Measurements from ENCODE around the gene SLC6A19. TPM values are rescaled to one million over a fixed set of nuclear protein-coding genes. Genes with fewer than 3 reads are reported as not detected.

Gene SLC6A19
- total RNA-seq, 4 donors from 2014 or later, result 2.5 to 106 (median 69.5) TPM; not detected in 1

DNA sequence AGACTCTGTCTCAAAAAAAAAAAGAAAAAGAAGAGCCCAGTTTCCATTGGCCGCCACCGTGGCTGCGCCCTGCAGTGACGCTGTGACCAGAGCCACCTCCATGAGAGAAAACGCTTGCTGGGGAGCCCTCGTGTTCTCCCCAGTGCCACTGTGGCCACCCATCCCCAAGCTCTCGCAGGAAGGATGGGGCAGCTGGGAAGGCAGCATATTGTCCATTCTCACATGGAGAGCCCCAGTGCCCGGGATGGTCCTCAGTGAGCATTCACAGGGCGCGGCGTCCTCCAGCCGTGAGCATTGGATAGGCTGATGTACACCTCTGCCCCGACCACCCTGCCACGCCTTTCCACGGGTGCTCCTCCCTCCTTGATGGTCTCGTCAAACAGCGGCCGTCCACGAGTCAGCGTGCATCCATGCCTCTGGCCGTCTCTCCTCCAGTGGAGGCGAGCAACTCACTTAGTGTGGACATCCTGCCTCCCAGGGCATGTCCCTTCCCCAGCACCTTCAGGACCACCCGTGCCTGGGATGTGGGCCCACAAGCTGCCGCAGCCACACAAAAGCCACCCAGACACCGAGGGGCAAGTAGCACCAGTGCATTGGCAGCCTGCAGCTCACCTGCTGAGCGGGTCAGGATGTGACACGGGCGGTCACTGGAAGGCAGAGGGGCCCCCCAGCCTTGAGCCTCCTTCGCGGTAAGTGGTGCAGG, 23.4 kb upstream of the SLC6A19 start:
- Histone ChIP-seq H3K4me1 (peaks cover 0 to 22% (median 15%) of the 10 kb centered on the region in 4 donors), H3K9me3 (no peaks in the 10 kb centered on the region), H3K4me3 (no peak overlapping the region), H3K27me3 (peaks cover 4% of the 10 kb centered on the region), H3K36me3 (no peaks in the 10 kb centered on the region), H3K27ac (no peak overlapping the region)
- in situ Hi-C loops (cut with MboI; ENCODE audit: low pct_ligation_motif_present in 1 of 4, low pct_unique_long_range_greater_than_20kb in 1 of 4, low sequenced_read_pairs in 3 of 4) (loop anchor here in 3 of 4 donors (10.0 to 25.0 kb wide), 2 partner anchors 459 to 467 kb away; no protein-coding TSS in a partner anchor), intact Hi-C loops (cut with DNase I; ENCODE audit: low total_unique reads) (no loop called here)
- WGBS, 2 donors (ENCODE audit: low coverage in 1 of 2), result 89% methylated on average over 27 of the region's 30 CpGs; no CpG with 5 or more reads in 1 of the 2 donors
- TF ChIP-seq POLR2A (IDR thresholded peaks at IDR 0.05) (no peak), POLR2AphosphoS5 (IDR thresholded peaks at IDR 0.05) (no peak), EP300 (IDR thresholded peaks at IDR 0.05; ENCODE audit: low read depth) (no peak), CTCF (IDR thresholded peaks at IDR 0.05) (no peak)
- DNase-seq, result no peak

- H3K4me3 ChIP-seq, result no peak overlapping the region
- intact Hi-C loops (cut with DNase I; ENCODE audit: low total_unique reads), result no loop called here
Measured at GRCh38 chr5:1178529-1179382, 22.6 kb upstream of the SLC6A19 start.

DNA sequence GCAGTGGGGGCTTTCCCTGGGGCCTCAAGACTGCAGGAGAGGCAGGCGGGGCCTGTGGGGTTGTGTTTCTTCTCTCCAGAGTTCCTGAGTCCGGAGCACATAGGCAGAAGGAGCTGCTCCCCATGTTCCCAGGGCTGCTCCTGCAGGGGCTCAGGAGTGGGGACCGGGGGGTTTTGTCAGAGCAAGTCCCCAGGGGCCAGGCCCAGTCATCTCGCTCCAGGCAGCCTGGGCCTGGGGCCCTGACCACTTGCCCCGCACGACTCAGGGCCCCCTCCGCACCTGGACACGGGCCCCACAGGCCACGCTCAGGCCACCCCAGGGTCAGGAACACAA, 22.0 kb upstream of the SLC6A19 start:
- Histone ChIP-seq H3K4me3 (no peak overlapping the region), H3K27me3 (no peaks in the 10 kb centered on the region), H3K36me3 (no peaks in the 10 kb centered on the region), H3K9me3 (no peaks in the 10 kb centered on the region), H3K27ac (no peak overlapping the region), H3K4me1 (peaks cover 0 to 29% (median 24%) of the 10 kb centered on the region in 4 donors)
- in situ Hi-C loops (cut with MboI; ENCODE audit: low pct_ligation_motif_present in 1 of 4, low pct_unique_long_range_greater_than_20kb in 1 of 4, low sequenced_read_pairs in 3 of 4), result loop anchor here in 3 of 4 donors (10.0 to 25.0 kb wide), 2 partner anchors 458 to 465 kb away; no protein-coding TSS in a partner anchor
- TF ChIP-seq POLR2AphosphoS5 (IDR thresholded peaks at IDR 0.05) (no peak), EP300 (IDR thresholded peaks at IDR 0.05; ENCODE audit: low read depth) (no peak), CTCF (IDR thresholded peaks at IDR 0.05) (no peak), POLR2A (IDR thresholded peaks at IDR 0.05) (no peak)
- no peak for DNase-seq
- intact Hi-C loops (cut with DNase I; ENCODE audit: low total_unique reads), result no loop called here
- 90% methylated on average over 2 of the region's 9 CpGs; no CpG with 5 or more reads in 1 of the 2 donors for WGBS, 2 donors (ENCODE audit: low coverage in 1 of 2)

More at GRCh38 chr5:1178529-1179382, 22.6 kb upstream of the SLC6A19 start:
- DNase-seq, result no peak
- TF ChIP-seq EP300 (IDR thresholded peaks at IDR 0.05; ENCODE audit: low read depth) (no peak), POLR2A (IDR thresholded peaks at IDR 0.05) (no peak), CTCF (IDR thresholded peaks at IDR 0.05) (no peak), POLR2AphosphoS5 (IDR thresholded peaks at IDR 0.05) (no peak)
- H3K4me1 ChIP-seq, result peaks cover 0 to 28% (median 23%) of the 10 kb centered on the region in 4 donors
- H3K9me3 ChIP-seq, result no peaks in the 10 kb centered on the region
- WGBS, 2 donors (ENCODE audit: low coverage in 1 of 2), result 78% methylated on average over 13 of the region's 34 CpGs; no CpG with 5 or more reads in 1 of the 2 donors
- peaks cover 4% of the 10 kb centered on the region for H3K27me3 ChIP-seq
- no peak overlapping the region for H3K27ac ChIP-seq
- no peaks in the 10 kb centered on the region for H3K36me3 ChIP-seq
- in situ Hi-C loops (cut with MboI; ENCODE audit: low pct_ligation_motif_present in 1 of 4, low pct_unique_long_range_greater_than_20kb in 1 of 4, low sequenced_read_pairs in 3 of 4), result loop anchor here in 3 of 4 donors (10.0 to 25.0 kb wide), 2 partner anchors 459 to 466 kb away; no protein-coding TSS in a partner anchor

- no peak for TF ChIP-seq CTCF (IDR thresholded peaks at IDR 0.05)
- no peak for TF ChIP-seq EP300 (IDR thresholded peaks at IDR 0.05; ENCODE audit: low read depth)
- no peak for TF ChIP-seq POLR2AphosphoS5 (IDR thresholded peaks at IDR 0.05)
- TF ChIP-seq POLR2A (IDR thresholded peaks at IDR 0.05), result no peak
- Histone ChIP-seq H3K4me1 (peaks cover 0 to 29% (median 24%) of the 10 kb centered on the region in 4 donors), H3K36me3 (no peaks in the 10 kb centered on the region), H3K4me3 (no peak overlapping the region), H3K27ac (no peak overlapping the region), H3K27me3 (no peaks in the 10 kb centered on the region), H3K9me3 (no peaks in the 10 kb centered on the region)
- in situ Hi-C loops (cut with MboI; ENCODE audit: low pct_ligation_motif_present in 1 of 4, low pct_unique_long_range_greater_than_20kb in 1 of 4, low sequenced_read_pairs in 3 of 4) (loop anchor here in 1 of 4 donors (25.0 kb wide), 1 partner anchor 457 kb away; no protein-coding TSS in a partner anchor), intact Hi-C loops (cut with DNase I; ENCODE audit: low total_unique reads) (no loop called here)
- WGBS, 2 donors (ENCODE audit: low coverage in 1 of 2), result 95% methylated on average over 17 of the region's 20 CpGs; no CpG with 5 or more reads in 1 of the 2 donors
- no peak for DNase-seq
Measured at GRCh38 chr5:1180096-1180495, 21.3 kb upstream of the SLC6A19 start.
